T47D (cell line): ENCODE data around the gene PPP1R15A.
"Not testable (repeated sequence)": the region's sequence is repeated elsewhere in the genome, so short reads cannot be mapped to it uniquely, and the experiment has no call there.

Experiments
- DNase-seq, 2 experiments: peaks; one replicate each; pipeline versions ENCODE4 v3.0.0 to v3.0.0-alpha.2; 2011 to 2012; ENCODE audit warnings: low read depth in 1 of 2, low spot score in 1 of 2
- JUND ChIP-seq: IDR thresholded peaks from 2 replicates; pipeline ENCODE4 v1.6.1; 2012; ENCODE audit warnings: low read depth
- in situ Hi-C: cut with HindIII; loops from 2 replicates; pipeline ENCODE4 v1.10.0; 2016; ENCODE audit warnings: low sequenced_read_pairs, low pct_unique_long_range_greater_than_20kb

The PPP1R15A gene

DNA sequence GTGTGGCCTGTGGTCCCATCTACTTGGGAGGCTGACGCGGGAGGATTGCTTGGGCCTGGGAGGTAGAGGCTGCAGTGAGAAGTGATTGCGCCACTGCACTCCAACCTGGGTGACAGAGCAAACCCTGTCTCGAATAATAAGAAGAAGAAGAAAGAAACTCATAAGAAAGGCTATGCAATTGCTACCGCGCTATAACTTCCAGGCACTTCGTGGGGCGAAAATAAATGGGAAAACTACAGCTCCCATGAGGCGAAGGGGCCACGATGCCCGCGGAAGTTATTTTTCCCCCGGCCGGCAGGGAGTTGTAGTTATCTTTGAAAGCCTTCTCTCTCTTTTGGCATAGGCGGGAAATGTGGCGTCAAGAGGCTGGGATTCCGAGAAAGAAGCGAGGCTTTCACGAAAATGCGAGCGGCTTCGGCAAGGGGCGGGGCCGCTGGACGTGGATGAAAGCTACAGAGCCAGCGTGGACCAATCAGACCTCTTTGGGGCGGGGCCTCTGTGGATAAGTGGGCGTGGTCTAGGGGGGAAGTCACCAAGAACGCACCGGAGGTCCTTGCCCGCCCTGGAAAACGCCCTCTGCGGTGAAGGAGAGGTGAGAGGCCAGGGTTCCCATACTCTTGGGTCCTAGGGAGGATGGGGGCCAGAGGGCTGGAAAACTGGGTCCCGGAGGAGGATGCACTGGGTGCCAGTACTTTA is 27.7 kb downstream of the PPP1R15A start, which contains the start of gene NUCB1:
Gene NUCB1 (plus strand): TSS at position 532 of the 696 bp plus-strand sequence. CDS start 485 bp downstream, outside the sequence.
- DNase-seq: peak; percentile 95 to 98
- in situ Hi-C loops: no loop called here
- no peak for TF ChIP-seq JUND

DNA sequence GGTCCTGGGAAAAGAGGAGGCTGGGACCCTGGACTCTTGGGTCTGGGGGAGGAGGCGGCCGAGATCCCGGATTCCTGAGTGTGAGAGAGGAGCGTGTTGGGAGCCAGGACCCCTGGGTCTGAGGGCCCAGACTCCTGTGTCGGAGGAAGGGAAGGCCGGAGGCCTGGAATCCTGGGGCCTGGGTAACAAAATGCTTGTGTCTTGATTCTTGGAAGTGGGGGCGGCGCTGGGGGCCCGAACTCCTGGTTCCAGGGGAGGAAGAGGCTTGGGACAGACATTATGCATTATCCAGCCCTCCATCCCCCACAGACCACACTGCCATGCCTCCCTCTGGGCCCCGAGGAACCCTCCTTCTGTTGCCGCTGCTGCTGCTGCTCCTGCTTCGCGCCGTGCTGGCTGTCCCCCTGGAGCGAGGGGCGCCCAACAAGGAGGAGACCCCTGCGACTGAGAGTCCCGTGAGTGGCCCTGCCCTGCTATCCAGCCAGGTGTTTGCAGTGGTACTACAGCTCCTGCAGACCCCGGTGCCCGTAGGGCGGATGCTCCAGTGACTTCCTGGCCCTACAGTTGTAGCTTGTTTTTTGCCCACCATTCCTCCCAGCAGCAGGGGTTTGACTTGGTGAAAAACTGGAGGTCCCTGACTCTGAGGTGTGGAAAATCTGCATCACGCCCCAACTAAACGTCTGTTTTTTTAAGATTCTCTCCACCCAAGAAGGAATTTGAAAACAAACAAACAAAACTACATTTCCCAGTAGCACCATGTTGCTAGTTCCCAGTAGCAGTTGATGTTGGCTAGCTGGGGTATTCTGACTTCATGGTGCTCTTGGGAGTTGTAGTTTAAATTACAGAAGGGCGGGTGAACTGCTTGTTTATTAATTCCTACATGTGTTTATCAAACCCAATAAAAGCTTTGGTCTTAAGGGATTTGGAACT is 28.5 kb downstream of the PPP1R15A start:
- DNase-seq: peak; percentile 32 to 52

DNA sequence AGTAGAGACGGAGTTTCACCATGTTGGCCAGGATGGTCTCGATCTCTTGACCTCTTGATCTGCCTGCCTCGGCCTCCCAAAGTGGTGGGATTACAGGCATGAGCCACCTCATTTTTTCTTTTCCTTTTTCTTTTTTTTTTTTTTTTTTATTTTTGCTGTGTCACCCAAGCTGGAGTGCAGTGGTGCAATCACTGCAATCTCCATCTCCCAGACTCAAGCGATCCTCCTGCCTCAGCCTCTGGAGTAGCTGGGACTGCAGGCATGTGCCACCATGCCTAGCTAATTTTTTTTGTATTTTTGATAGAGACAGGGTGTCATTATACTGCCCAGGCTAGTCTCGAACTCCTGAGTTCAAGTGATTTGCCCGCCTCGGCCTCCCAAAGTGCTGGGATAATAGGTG is 30.1 kb downstream of the PPP1R15A start:
- DNase-seq, in situ Hi-C loops: not testable (repeated sequence)

More for the DNA sequence above, 28.5 kb downstream of the PPP1R15A start:
- TF ChIP-seq JUND: no peak
- in situ Hi-C loops: no loop called here

DNA sequence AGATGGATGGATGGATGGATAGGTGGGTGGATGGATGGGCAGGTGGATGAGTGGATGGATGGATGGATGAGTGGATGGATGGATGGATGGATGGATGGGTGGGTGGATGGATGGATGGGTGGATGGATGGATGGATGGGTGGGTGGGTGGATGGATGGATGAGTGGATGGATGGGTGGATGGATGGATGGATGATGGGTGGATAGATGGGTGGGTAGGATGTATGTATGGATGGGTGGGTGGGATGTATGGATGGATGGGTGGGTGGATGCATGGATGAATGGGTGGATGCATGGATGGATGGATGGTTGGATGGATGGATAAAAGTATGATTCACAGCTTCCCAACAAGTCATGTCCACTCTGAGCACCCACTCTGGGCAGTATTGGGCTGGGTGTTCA is 31.6 kb downstream of the PPP1R15A start:
- DNase-seq, in situ Hi-C loops: not testable (repeated sequence)

DNA sequence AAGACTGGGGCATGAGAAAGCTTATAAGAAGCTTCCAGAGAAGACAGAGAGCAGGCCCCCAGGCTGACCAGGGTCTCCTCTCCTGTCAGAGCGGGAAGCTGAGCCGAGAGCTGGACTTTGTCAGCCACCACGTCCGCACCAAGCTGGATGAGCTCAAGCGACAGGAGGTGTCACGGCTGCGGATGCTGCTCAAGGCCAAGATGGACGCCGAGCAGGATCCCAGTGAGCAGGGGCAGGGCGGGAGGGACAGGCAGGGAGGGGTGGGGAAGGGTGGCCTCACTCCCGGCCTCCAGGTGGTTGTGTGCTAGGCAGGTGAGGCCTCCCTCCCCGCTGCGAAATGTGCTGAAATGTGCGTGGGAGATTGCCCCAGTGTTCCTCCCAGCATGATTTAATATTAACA is 33.4 kb downstream of the PPP1R15A start:
- in situ Hi-C loops: no loop called here
- no peak for DNase-seq
- TF ChIP-seq JUND: no peak

DNA sequence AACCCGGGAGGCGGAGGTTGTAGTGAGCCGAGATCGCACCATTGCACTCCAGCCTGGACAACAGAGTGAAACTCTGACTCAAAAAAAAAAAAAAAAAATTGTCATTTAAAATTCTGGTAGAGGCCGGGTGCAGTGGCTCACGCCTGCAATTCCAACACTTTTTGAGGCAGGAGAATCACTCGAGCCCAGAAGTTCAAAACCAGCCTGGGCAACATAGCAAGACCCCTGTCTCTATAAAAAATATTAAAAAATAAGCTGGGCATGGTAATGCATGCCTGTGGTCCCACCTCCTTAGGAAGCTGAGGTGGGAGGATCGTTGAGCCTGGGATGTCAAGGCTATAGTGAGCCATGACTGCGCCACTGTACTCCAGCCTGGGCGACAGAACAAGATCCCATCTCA is 34.1 kb downstream of the PPP1R15A start:
- in situ Hi-C loops: no loop called here
- no peak for TF ChIP-seq JUND
- no peak for DNase-seq

DNA sequence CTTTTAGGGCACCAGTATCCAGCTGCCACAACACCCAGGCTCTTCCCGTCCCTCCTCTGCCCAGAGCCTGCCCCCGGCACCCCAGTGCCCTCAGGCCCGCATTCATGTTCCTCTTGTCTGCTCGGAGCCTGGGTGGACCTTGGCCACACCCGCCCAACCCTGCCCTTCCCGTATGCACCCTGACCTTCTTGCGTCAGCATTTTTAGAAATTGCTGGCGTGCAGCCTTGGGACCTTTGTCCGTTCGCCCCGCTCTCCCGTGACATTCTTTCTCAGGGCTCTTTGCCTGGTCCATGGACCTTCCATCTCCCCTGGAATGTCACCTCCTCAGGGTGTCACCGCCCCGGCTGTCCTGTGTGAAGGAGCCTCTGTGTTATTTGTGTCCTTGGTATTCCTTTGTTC is 35.5 kb downstream of the PPP1R15A start:
- TF ChIP-seq JUND: no peak
- in situ Hi-C loops: no loop called here
- no peak for DNase-seq

DNA sequence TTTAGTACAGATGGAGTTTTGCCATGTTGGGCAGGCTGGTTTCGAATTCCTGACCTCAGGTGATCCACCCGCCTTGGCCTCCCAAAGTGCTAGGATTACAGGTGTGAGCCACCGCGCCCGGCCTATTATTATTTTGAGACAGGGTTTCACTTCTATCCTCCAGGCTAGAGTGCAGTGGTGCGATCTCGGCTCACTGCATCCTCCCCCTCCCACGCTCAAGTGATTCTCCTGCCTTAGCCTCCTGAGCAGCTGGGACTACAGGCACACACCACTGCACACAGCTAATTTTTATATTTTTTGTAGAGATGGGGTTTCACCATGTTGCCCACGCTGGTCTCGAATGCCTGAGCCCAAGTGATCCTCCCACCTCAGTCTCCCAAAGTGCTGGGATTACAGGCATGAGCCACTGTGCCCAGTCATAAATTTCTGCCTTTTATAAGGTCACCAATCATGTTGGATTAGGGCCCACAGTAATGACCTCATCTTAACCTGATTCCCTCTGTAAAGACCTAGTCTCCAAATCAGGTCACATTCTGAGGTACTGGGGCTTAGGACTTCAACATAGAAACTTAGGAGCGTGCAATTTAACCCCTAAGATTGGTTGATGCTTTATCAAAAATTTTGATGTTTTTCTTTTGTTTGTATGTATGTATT is 37.3 kb downstream of the PPP1R15A start:
- DNase-seq, in situ Hi-C loops: not testable (repeated sequence)

DNA sequence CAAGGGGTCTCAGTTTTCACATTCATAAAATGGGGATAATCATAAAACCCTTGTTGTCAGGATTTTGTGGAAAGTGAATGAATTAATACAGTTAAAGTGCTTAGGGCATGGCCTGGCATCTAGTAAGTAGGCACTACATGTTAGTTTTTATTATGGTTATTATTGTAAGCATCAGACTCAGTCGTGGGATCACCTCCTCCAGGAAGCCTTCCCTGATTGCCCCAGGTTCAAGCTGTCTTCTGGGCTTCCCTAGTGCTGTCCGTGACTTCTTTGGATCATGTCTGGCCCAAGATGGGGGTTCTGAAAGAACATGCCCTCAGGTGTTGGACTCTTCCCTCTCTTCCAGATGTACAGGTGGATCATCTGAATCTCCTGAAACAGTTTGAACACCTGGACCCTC is 38.6 kb downstream of the PPP1R15A start:
- in situ Hi-C loops: no loop called here
- TF ChIP-seq JUND: no peak
- no peak for DNase-seq

DNA sequence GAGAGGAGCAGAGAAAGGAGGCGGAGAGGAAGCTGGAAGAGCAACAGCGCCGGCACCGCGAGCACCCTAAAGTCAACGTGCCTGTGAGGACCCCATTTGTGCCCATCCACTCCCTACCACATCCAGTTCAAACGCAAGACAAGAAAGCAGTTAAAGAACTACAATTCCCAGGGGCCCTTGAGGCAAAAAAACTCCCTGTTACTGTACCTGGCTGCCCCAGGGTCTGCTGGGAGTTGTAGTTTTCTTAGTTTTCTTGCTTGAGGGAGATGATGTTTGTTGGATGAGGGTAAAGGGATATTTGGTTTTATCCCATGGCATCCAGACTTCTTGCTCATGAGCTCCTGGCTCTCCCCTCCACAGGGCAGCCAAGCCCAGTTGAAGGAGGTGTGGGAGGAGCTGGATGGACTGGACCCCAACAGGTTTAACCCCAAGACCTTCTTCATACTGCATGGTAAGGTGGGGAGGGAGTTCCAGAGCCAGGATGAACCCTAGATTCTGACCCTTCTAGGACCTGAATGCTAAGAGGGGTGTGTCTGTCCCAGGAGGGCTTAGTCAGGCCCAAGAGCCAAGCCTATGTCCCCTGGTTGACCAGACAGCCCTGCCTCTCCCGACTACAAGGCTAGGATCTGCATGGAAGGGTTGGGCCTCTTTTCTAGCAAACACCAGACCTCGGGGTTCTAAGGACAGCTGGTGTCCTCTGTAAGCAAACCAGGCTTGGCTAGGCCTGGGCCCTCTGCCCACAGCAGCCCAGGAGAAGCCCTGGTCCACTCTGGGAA is 41.1 kb downstream of the PPP1R15A start:
- in situ Hi-C loops: no loop called here
- DNase-seq: peak in 1 of 2 experiments; percentile 25
- no peak for TF ChIP-seq JUND

DNA sequence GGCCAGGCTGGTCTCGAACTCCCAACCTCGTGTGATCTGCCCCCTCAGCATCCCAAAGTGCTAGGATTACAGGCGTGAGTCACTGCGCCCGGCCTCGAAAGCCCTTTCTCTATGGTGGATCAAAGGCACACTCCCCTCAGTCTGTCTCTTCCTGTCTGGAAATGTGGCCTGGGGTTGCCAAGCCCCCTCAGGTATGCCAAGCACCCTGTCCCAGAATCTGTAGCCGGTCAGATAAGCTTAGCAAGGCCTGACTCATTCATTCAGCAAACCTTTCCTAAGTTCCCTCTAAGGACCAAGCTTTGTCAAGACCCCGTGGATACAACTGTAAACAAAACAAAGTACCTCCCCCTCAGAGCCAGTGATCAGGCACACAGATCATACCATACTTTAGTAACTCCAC is 42.0 kb downstream of the PPP1R15A start:
- in situ Hi-C loops: no loop called here
- no peak for TF ChIP-seq JUND
- DNase-seq: no peak

DNA sequence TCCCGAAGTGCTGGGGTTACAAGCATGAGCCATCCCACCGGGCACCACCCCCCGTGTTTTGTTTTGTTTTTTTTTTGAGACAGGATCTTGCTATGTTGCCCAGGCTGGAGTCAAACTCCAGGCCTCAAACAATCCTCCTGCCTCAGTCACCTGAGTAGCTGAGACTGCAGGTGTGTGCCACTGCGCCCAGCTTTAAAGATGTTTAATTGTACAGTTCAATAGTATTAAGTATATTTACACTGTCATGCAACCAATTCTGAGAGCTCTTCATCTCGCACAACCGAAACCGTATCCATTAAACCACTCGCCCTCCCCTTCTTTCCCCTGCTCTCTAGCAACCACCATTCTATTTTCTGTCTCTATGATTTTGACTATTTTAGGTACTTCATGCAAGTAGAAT is 43.5 kb downstream of the PPP1R15A start:
- in situ Hi-C loops: no loop called here
- DNase-seq: no peak
- no peak for TF ChIP-seq JUND
